BE2C (cell line): ENCODE data around the gene CUL4A.

Experiments
- DNase-seq: peaks from one replicate; pipeline ENCODE4 v3.0.0-alpha.2; 2020
- H3K27me3 ChIP-seq: fragments of 250-450 bp; sonication (Bioruptor Pico); 2 replicates; pipeline ENCODE4 v1.5.1; 2020; ENCODE audit warnings: mild to moderate bottlenecking
- H3K36me3 ChIP-seq: fragments of 250-450 bp; sonication (Bioruptor Pico); 2 replicates; pipeline ENCODE4 v1.5.1; 2020; ENCODE audit warnings: mild to moderate bottlenecking
- H3K4me1 ChIP-seq: fragments of 250-450 bp; sonication (Bioruptor Pico); 2 replicates; pipeline ENCODE4 v1.5.1; 2020
- H3K4me3 ChIP-seq: 2 replicates; pipeline ENCODE4 v1.5.1; 2011; ENCODE audit warnings: low read depth, low read length
- H3K9me3 ChIP-seq: fragments of 250-450 bp; sonication (Bioruptor Pico); 2 replicates; pipeline ENCODE4 v1.5.1; 2020
- TF ChIP-seq, protein P1 (sequence below): IDR thresholded peaks from 2 replicates; pipeline ENCODE4 v1.5.1; 2012; ENCODE audit warnings: mild to moderate bottlenecking, low read depth, low read length

CUL4A gene

GRCh38 chr13:113183450-113184129 lies 25.8 kb upstream of the CUL4A start:
- Histone ChIP-seq H3K4me3 (no peak overlapping the region), H3K4me1 (peaks cover 9% of the 10 kb centered on the region), H3K36me3 (peaks cover 58% of the 10 kb centered on the region), H3K27me3 (no peaks in the 10 kb centered on the region), H3K9me3 (no peaks in the 10 kb centered on the region)
- DNase-seq: no peak
- TF ChIP-seq, protein P1, sequence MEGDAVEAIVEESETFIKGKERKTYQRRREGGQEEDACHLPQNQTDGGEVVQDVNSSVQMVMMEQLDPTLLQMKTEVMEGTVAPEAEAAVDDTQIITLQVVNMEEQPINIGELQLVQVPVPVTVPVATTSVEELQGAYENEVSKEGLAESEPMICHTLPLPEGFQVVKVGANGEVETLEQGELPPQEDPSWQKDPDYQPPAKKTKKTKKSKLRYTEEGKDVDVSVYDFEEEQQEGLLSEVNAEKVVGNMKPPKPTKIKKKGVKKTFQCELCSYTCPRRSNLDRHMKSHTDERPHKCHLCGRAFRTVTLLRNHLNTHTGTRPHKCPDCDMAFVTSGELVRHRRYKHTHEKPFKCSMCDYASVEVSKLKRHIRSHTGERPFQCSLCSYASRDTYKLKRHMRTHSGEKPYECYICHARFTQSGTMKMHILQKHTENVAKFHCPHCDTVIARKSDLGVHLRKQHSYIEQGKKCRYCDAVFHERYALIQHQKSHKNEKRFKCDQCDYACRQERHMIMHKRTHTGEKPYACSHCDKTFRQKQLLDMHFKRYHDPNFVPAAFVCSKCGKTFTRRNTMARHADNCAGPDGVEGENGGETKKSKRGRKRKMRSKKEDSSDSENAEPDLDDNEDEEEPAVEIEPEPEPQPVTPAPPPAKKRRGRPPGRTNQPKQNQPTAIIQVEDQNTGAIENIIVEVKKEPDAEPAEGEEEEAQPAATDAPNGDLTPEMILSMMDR: no peak

DNA sequence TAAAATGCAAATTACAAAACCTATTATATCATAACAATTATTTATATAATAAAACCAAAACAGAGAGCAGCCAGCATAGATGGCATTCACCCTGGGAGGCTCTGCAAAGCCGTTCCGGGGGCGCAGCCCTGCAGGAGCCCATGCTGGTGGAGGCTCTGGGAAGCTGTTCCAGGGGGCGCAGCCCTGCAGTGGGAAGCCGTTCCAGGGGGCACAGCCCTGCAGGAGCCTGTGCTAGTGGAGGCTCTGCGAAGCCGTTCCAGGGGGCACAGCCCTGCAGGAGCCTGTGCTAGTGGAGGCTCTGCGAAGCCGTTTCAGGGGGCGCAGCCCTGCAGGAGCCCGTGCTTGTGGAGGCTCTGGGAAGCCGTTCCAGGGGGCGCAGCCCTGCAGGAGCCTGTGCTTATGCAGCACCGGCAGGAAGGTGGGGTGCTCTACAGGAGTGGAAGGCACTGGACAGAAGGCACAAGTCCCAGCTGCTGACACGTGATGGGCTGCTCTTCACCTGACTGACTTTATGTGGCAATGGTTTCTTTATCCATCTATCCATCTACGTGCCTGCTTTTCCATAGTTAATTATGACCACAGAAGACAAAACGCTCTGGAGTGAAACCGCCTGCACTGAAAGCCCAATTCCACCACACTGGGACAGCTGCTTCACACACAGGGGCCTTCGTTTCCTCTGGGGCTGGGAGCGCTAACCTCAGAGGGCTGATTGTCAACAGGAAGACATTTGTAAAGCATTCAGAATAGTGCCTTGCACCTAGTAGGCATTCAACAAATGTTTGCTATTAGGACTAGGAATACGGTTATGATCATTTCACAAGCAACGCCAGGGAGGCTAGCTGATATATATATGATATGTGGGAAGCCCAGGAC lies 24.6 kb upstream of the CUL4A start:
- peaks cover 63% of the 10 kb centered on the region for H3K36me3 ChIP-seq
- peaks cover 9% of the 10 kb centered on the region for H3K4me1 ChIP-seq
- no peaks in the 10 kb centered on the region for H3K9me3 ChIP-seq
- no peak overlapping the region for H3K4me3 ChIP-seq
- TF ChIP-seq, protein P1: no peak
- H3K27me3 ChIP-seq: no peaks in the 10 kb centered on the region
- no peak for DNase-seq

DNA sequence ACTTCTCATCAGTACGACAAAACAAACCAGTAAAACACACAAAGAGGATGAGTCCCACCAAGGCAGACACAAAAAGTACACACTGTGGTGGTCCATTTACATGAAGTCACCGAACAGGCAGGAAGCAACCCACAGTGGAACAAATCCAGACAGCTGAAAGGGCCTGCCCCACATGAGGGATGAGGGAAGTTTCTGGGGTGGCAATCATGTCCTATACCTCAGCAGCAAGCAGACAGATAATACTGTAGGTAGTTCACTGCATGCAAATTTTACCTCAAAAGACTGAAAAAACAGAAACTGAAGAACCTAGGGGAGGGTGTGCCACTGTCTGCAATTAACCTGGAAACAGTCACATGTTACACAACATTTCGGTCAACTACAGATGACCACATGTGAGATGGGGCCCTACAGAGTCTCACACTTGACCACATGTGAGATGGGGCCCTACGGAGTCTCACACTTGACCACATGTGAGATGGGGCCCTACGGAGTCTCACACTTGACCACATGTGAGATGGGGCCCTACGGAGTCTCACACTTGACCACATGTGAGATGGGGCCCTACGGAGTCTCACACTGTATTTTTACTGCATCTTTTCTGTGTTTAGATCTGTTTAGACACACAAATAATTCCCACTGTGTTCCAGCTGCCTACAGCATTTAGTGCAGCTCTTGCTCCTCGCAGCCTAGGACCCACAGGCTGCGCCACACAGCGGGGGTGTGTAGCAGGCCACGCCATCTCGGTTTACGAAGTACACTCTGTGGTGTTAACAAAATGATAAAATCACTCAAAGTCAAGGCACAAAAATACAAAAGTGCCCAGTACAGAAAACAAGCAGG lies 23.1 kb upstream of the CUL4A start:
- no peaks in the 10 kb centered on the region for H3K27me3 ChIP-seq
- TF ChIP-seq, protein P1: no peak
- DNase-seq: no peak
- H3K4me3 ChIP-seq: peak overlapping the region; percentile 7; the same call in 1 of the 2 replicates
- peaks cover 55% of the 10 kb centered on the region for H3K36me3 ChIP-seq
- H3K9me3 ChIP-seq: no peaks in the 10 kb centered on the region
- H3K4me1 ChIP-seq: peaks cover 9% of the 10 kb centered on the region

DNA sequence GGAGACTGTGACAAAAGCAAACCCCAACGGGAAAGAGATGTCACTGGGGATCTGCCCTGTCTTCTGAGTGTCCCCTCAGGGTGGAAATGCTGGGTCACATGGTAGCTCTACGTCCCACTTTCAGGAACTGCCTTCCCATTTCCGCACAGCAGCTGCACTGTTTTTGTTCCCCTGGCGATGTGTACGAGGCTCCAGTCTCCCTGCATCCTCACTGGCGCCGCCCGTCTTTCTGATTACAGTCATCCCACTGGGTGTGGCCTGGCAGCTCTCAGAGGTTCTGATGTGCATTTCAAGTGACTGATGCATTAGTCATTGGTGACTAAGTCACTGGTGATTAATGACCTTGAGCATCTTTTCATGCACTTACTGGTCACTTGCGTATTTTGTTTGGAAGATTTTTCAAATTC lies 22.1 kb upstream of the CUL4A start:
- H3K4me3 ChIP-seq: peak overlapping the region; percentile 7
- peak; percentile 95 for DNase-seq
- no peaks in the 10 kb centered on the region for H3K27me3 ChIP-seq
- H3K36me3 ChIP-seq: peaks cover 59% of the 10 kb centered on the region
- H3K4me1 ChIP-seq: peaks cover 9% of the 10 kb centered on the region
- TF ChIP-seq, protein P1: peak; percentile 29
- H3K9me3 ChIP-seq: no peaks in the 10 kb centered on the region

- Histone ChIP-seq H3K36me3 (peaks cover 59% of the 10 kb centered on the region), H3K27me3 (no peaks in the 10 kb centered on the region), H3K4me1 (peaks cover 9% of the 10 kb centered on the region), H3K4me3 (no peak overlapping the region), H3K9me3 (no peaks in the 10 kb centered on the region)
- TF ChIP-seq, protein P1: no peak
- no peak for DNase-seq
These were observed 21.3 kb upstream of the CUL4A start for GRCh38 chr13:113187883-113188665.
